ENCODE results near the gene WNT6.

DNA sequence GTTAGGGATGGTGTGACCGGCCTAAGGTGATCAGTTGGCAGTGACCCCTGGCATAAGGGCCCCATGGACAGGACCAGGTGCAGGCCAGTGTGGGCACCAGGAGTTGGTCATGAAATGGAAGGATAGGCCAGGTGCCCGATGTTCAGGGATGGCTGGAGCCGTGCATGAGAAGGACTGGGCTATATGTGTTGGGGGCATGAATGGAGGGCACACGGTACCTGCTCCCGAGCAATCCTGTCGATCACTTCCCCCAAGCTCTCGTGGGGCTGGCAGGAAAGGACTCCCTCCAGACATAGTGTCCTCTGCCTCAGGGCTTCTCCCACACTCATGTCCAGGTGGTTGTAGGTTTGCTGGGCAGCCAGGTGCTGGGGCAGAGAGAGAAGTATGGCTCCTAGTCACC, 35.6 kb upstream of the WNT6 start:
- no peak for TF ChIP-seq GATA2 (IDR thresholded peaks at IDR 0.05; ENCODE audit: low read depth, low read length)
- TF ChIP-seq GATA3 (IDR thresholded peaks at IDR 0.05; ENCODE audit: low read depth, low read length) = no peak

Measured in SH-SY5Y (cell line).